ENCODE results near the gene ZBTB38.

Gene ZBTB38, protein sequence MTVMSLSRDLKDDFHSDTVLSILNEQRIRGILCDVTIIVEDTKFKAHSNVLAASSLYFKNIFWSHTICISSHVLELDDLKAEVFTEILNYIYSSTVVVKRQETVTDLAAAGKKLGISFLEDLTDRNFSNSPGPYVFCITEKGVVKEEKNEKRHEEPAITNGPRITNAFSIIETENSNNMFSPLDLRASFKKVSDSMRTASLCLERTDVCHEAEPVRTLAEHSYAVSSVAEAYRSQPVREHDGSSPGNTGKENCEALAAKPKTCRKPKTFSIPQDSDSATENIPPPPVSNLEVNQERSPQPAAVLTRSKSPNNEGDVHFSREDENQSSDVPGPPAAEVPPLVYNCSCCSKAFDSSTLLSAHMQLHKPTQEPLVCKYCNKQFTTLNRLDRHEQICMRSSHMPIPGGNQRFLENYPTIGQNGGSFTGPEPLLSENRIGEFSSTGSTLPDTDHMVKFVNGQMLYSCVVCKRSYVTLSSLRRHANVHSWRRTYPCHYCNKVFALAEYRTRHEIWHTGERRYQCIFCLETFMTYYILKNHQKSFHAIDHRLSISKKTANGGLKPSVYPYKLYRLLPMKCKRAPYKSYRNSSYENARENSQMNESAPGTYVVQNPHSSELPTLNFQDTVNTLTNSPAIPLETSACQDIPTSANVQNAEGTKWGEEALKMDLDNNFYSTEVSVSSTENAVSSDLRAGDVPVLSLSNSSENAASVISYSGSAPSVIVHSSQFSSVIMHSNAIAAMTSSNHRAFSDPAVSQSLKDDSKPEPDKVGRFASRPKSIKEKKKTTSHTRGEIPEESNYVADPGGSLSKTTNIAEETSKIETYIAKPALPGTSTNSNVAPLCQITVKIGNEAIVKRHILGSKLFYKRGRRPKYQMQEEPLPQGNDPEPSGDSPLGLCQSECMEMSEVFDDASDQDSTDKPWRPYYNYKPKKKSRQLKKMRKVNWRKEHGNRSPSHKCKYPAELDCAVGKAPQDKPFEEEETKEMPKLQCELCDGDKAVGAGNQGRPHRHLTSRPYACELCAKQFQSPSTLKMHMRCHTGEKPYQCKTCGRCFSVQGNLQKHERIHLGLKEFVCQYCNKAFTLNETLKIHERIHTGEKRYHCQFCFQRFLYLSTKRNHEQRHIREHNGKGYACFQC (N-terminal part only)

DNA sequence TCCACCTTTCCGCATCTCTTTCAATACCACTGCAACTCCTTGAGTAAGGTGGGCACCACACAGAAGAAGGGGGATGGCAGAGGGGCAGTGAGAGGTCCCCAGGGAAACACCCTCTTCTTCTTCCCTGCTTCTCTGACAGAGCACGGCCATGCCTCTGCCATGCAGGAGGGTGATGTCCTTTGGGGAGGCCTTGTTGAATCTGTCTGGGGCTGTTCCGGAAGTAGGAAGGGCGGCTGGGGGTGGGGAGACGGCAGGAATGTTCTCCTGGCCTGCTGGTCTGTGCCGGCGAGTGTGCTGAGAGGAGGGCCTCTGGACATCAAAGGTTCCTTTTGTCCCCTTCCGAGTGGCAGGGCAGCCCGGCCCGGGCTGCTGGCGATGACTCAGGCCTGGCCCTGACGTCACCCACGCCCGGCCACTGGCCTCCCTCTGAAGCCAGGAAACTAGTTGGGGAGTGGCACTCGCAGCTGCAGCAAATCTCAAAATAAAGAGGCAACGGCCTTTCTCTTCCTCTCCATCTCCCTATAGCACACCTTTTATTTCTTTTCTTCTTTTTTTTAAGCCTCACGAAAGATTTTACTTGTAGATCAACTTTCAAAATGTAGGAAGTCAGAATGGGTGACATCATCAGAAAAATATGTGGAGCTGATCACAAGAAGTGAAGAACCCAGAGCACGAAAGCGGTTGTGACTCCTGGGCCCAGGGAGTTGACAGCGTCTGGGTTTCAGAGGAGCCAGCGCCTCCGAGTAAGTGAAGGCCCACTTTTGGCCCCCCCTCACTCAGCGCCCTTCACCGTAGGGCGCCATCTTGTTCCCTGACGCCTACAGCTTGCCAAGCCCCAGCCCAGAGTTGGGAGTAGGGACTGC, at the start of gene ZBTB38:
Gene ZBTB38, plus strand, starts transcription at position 443 of the 863 bp plus-strand sequence. CDS start 73,885 bp downstream, outside the sequence.
- peak within 1 kb of the TSS; percentile 16 for H3K4me3 ChIP-seq (ENCODE audit: insufficient read length, low read depth)
- H3K9ac ChIP-seq (ENCODE audit: insufficient read length, low read depth): peak within 1 kb of the TSS; percentile 46
- H3K4me1 ChIP-seq (ENCODE audit: insufficient read depth, insufficient read length): peaks cover 11% of the 10 kb centered on the region

DNA sequence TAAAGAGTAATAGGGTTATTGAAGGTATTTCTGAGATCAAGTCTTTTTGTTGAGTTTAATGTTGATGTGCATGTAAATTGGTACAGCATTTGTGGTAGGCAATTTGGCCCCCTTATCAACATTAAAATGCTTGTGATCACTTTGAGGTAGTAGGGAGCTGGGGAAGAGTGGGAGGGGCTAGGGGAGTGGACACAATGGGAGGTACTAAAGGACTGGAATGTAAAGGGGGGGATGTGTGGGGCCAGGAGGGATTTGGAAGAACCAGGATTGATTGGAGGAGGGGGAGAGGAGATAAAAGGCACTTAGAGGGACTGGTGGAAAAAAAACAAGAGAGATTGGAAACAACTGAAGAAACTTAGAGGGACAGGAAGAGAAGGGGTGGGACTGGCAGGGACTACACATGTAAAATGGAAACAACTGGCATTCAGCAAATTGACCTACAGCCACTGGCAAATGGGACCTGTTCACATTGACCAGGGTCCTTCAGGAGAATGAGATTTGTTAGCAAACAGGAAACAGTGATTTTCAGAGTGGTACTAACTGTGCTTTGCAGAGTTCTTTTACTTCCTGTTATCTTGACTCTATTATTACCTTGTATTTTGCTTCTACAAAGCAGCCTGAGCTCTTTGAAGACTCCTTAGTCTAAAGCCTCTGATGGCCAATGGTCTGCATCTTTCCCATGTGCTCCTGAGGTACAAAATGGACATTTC, 47.8 kb upstream of the ZBTB38 start:
- H3K4me3 ChIP-seq (ENCODE audit: insufficient read length, low read depth): no peak overlapping the region
- H3K4me1 ChIP-seq (ENCODE audit: insufficient read depth, insufficient read length): no peaks in the 10 kb centered on the region
- peaks cover 30% of the 10 kb centered on the region for H3K9me3 ChIP-seq (ENCODE audit: insufficient read depth, low read length)
- H3K9ac ChIP-seq (ENCODE audit: insufficient read length, low read depth): no peak overlapping the region
- no peak for TF ChIP-seq ZNF274 (IDR thresholded peaks at IDR 0.05; ENCODE audit: low read depth, low read length)
- TF ChIP-seq SUZ12 (IDR thresholded peaks at IDR 0.05; ENCODE audit: extremely low read depth, insufficient read depth, insufficient read length): no peak
- no peak for TF ChIP-seq YY1 (IDR thresholded peaks at IDR 0.05; ENCODE audit: insufficient read depth, insufficient read length)
- H3K36me3 ChIP-seq (ENCODE audit: insufficient read depth, insufficient read length, low read length): no peaks in the 10 kb centered on the region
- no peak for DNase-seq (ENCODE audit: low read depth, low spot score)
- H3K27me3 ChIP-seq (ENCODE audit: insufficient read depth, insufficient read length): no peaks in the 10 kb centered on the region

More for the DNA sequence above, at the start of gene ZBTB38:
- H3K9me3 ChIP-seq (ENCODE audit: insufficient read depth, low read length): peaks cover 21% of the 10 kb centered on the region
- H3K27me3 ChIP-seq (ENCODE audit: insufficient read depth, insufficient read length): no peaks in the 10 kb centered on the region
- TF ChIP-seq SUZ12 (IDR thresholded peaks at IDR 0.05; ENCODE audit: extremely low read depth, insufficient read depth, insufficient read length) (no peak), YY1 (IDR thresholded peaks at IDR 0.05; ENCODE audit: insufficient read depth, insufficient read length) (peak; percentile 61)
- H3K36me3 ChIP-seq (ENCODE audit: insufficient read depth, insufficient read length, low read length): peaks cover 17% of the 10 kb centered on the region
- DNase-seq (ENCODE audit: low read depth, low spot score): peak; percentile 86

DNA sequence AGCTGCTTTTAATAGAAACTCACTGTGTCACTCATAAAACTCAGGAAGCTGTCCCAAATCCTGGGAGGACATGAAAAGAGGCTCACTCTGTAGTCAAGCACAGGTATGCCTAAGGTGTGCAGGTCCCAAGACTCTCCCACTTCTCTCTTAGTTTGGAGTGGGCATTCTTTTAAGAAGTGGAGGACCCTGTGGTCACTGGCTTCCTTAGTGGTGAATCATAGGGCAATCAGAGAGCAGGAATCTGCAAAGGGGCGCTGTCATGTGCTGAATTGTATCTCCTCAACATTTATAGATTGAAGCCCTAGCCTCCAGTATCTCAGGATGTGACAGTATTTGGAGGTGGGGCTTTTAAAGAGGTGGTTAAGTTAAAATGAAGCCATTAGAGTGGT, 47.2 kb upstream of the ZBTB38 start:
- peaks cover 30% of the 10 kb centered on the region for H3K9me3 ChIP-seq (ENCODE audit: insufficient read depth, low read length)
- DNase-seq (ENCODE audit: low read depth, low spot score): no peak
- TF ChIP-seq ZNF274 (IDR thresholded peaks at IDR 0.05; ENCODE audit: low read depth, low read length) (no peak), YY1 (IDR thresholded peaks at IDR 0.05; ENCODE audit: insufficient read depth, insufficient read length) (no peak)

DNA sequence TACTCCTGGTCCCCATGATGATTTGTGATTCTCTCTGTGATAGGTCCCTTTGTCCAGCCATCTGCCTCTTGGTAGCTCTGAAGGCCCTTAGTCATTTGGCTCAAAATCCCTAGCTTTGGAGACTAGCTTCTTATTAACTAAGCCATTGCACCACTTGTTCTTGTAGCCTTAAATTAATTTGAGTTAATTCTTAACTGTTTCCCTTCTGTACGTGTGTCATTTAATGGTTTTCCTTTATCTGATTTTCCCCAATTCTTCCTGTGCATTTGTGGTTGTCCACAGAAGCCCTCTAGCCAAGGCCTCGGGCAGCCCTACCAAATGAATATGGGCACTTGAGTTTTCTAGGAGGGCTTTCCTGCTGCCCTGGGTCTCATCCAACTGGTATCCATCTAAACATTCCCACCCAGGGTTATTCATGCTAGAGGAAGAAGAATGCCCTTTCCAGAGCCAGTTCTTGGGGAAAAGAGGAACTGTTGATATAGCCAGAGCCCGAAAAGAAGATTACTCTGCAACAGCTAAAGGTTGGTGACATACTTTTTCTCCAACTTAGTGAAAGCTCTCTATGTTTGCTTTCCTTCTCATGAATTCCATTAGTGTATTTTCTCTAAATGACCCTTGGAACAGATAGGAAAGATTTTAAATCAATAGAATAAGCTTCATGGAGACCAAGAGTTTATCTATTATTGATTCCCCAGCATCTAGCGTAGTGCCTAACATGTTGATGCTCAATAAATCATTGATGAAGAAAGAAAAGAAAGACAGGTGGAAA, 44.2 kb upstream of the ZBTB38 start:
- Histone ChIP-seq H3K4me1 (ENCODE audit: insufficient read depth, insufficient read length) (no peaks in the 10 kb centered on the region), H3K9me3 (ENCODE audit: insufficient read depth, low read length) (peaks cover 13% of the 10 kb centered on the region; the same call in 1 of the 2 replicates)

More for the DNA sequence above, 47.2 kb upstream of the ZBTB38 start:
- H3K36me3 ChIP-seq (ENCODE audit: insufficient read depth, insufficient read length, low read length): no peaks in the 10 kb centered on the region
- no peaks in the 10 kb centered on the region for H3K4me1 ChIP-seq (ENCODE audit: insufficient read depth, insufficient read length)
- no peak overlapping the region for H3K4me3 ChIP-seq (ENCODE audit: insufficient read length, low read depth)
- H3K9ac ChIP-seq (ENCODE audit: insufficient read length, low read depth): no peak overlapping the region
- no peaks in the 10 kb centered on the region for H3K27me3 ChIP-seq (ENCODE audit: insufficient read depth, insufficient read length)

DNA sequence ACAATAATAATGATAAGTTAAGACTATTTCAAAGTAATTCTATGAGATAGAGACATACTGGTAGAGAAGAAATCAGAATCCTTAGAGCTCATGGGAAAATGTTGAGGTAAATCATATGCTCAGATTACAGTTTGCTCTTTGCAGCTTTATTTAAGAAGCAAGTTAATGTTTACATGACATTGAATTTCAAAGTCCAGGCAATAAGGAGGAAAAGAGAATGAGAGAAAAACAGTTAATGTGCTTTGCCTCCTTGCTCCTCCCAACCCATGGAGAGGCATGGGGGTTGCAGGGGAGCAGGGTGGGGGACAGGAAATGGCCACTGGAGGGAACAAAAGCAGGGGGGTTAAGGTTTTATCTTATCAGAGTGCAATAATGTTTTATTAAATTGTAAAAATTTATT, 42.2 kb upstream of the ZBTB38 start:
- no peak for TF ChIP-seq YY1 (IDR thresholded peaks at IDR 0.05; ENCODE audit: insufficient read depth, insufficient read length)
- TF ChIP-seq ZNF274 (IDR thresholded peaks at IDR 0.05; ENCODE audit: low read depth, low read length): no peak
- H3K27me3 ChIP-seq (ENCODE audit: insufficient read depth, insufficient read length): no peaks in the 10 kb centered on the region
- DNase-seq (ENCODE audit: low read depth, low spot score): no peak
- no peaks in the 10 kb centered on the region for H3K36me3 ChIP-seq (ENCODE audit: insufficient read depth, insufficient read length, low read length)
- H3K9ac ChIP-seq (ENCODE audit: insufficient read length, low read depth): no peak overlapping the region
- H3K4me1 ChIP-seq (ENCODE audit: insufficient read depth, insufficient read length): no peaks in the 10 kb centered on the region
- no peak overlapping the region for H3K4me3 ChIP-seq (ENCODE audit: insufficient read length, low read depth)
- H3K9me3 ChIP-seq (ENCODE audit: insufficient read depth, low read length): no peaks in the 10 kb centered on the region

More for the DNA sequence above, 44.2 kb upstream of the ZBTB38 start:
- H3K36me3 ChIP-seq (ENCODE audit: insufficient read depth, insufficient read length, low read length): no peaks in the 10 kb centered on the region
- DNase-seq (ENCODE audit: low read depth, low spot score): no peak
- no peak overlapping the region for H3K9ac ChIP-seq (ENCODE audit: insufficient read length, low read depth)
- H3K4me3 ChIP-seq (ENCODE audit: insufficient read length, low read depth): no peak overlapping the region
- no peak for TF ChIP-seq YY1 (IDR thresholded peaks at IDR 0.05; ENCODE audit: insufficient read depth, insufficient read length)
- no peak for TF ChIP-seq SUZ12 (IDR thresholded peaks at IDR 0.05; ENCODE audit: extremely low read depth, insufficient read depth, insufficient read length)
- TF ChIP-seq ZNF274 (IDR thresholded peaks at IDR 0.05; ENCODE audit: low read depth, low read length): no peak
- H3K27me3 ChIP-seq (ENCODE audit: insufficient read depth, insufficient read length): no peaks in the 10 kb centered on the region
